Kidney epithelial cell (primary cell): Measurements from ENCODE around the gene CUEDC2. TPM values are rescaled to one million over a fixed set of nuclear protein-coding genes. Genes with fewer than 3 reads are reported as not detected.

Experiments used
- DNase-seq: peaks from one replicate; pipeline ENCODE4 v3.0.0-alpha.2; 2010; ENCODE audit warnings: low read depth
- H3K27me3 ChIP-seq: 2 replicates; pipeline ENCODE4 v1.6.0; 2011; ENCODE audit warnings: low read length; ENCODE audit not compliant: control insufficient read depth, insufficient read depth
- H3K36me3 ChIP-seq: 2 replicates; pipeline ENCODE4 v1.5.1; 2011; ENCODE audit warnings: low read length; ENCODE audit not compliant: control insufficient read depth, insufficient read depth
- H3K4me3 ChIP-seq: 2 replicates; pipeline ENCODE4 v1.5.1; 2011; ENCODE audit warnings: low read depth, mild to moderate bottlenecking, control low read depth, low read length
- total RNA-seq: library from RNA; depleted of rRNA; stranded (reverse); fragments of >200 nt; gene quantifications from 2 replicates; pipeline ENCODE4 v1.2.3, GENCODE V29; 2015
- TF ChIP-seq, protein P1 (sequence below): IDR thresholded peaks from 2 replicates; pipeline ENCODE4 v1.5.1; 2011; ENCODE audit warnings: mild to moderate bottlenecking, moderate library complexity, low read length, control low read depth, inconsistent platforms; ENCODE audit not compliant: insufficient read depth, poor library complexity, severe bottlenecking

CUEDC2 gene
- total RNA-seq, 1 donor from 2014 or later = 93.9 TPM

DNA sequence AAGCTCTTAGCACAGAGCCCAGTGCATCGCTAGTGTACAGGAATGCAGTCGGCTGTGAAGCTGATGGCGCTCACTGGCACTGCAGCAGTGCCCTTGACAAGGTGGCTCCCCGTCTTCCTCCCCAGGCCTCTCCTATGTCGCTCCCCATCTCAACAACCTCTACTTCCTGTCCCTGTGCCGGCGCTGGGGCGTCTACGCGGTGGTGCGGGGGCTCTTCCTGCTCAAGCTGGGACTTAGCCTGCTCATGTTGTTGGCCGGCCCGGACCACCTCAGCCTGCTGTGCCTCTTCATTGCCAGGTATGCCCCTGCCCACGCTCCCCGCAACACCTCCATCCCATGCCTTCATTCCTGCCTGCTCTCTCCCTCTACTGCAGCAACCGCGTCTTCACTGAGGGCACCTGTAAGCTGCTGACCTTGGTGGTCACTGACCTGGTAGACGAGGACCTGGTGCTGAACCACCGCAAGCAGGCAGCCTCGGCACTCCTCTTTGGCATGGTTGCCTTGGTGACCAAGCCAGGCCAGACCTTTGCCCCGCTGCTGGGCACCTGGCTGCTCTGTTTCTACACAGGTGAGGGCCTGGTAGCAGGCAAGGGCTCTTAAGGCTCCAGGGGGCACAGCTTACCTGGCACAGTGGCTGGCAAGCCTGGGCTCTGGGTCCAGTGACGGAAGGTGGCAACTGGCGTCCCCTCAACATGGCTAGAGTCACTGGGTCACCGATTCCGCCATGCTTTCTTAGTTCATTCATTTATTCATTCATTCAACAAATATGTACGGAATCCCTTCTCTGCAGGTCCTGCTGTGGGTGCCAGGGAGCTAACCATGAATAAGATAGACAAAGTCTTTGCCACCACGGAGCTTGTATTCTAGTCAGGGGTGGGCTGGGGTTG is 41.3 kb upstream of the CUEDC2 start:
- TF ChIP-seq, protein P1, sequence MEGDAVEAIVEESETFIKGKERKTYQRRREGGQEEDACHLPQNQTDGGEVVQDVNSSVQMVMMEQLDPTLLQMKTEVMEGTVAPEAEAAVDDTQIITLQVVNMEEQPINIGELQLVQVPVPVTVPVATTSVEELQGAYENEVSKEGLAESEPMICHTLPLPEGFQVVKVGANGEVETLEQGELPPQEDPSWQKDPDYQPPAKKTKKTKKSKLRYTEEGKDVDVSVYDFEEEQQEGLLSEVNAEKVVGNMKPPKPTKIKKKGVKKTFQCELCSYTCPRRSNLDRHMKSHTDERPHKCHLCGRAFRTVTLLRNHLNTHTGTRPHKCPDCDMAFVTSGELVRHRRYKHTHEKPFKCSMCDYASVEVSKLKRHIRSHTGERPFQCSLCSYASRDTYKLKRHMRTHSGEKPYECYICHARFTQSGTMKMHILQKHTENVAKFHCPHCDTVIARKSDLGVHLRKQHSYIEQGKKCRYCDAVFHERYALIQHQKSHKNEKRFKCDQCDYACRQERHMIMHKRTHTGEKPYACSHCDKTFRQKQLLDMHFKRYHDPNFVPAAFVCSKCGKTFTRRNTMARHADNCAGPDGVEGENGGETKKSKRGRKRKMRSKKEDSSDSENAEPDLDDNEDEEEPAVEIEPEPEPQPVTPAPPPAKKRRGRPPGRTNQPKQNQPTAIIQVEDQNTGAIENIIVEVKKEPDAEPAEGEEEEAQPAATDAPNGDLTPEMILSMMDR = no peak
- Histone ChIP-seq H3K27me3 (no peaks in the 10 kb centered on the region), H3K4me3 (no peak overlapping the region), H3K36me3 (no peaks in the 10 kb centered on the region)
- DNase-seq = no peak

DNA sequence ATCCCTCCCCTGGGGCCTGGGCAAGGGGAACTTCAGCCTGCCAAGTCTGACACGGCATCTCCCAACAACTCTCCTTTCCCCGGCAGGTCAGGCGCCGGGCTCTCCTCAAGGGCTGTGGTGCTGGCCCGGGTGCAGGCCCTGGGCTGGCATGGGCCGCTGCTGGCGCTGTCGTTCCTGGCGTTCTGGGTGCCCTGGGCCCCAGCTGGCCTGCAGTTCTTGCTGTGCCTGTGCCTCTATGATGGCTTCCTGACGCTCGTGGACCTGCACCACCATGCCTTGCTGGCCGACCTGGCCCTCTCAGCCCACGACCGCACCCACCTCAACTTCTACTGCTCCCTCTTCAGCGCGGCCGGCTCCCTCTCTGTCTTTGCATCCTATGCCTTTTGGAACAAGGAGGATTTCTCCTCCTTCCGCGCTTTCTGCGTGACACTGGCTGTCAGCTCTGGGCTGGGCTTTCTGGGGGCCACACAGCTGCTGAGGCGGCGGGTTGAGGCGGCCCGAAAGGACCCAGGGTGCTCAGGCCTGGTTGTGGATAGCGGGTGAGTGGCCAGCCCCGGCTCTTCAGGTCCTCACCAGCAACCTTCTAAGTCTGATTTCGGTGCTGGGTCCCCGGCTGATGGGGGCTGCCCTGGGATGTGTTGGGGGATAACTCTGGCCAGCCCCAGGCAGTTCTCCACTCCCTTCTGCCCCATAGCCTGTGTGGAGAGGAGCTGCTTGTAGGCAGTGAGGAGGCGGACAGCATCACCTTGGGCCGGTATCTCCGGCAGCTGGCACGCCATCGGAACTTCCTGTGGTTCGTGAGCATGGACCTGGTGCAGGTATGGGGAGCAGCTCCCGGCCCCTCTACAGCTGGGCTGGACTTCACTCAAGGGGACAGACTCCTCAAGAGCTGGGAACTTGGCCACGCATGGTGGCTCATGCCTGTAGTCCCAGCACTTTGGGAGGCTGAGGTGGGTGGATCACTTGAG is 38.5 kb upstream of the CUEDC2 start:
- Histone ChIP-seq H3K27me3 (no peaks in the 10 kb centered on the region), H3K4me3 (no peak overlapping the region), H3K36me3 (no peaks in the 10 kb centered on the region)
- TF ChIP-seq, protein P1 = no peak
- DNase-seq = no peak

DNA sequence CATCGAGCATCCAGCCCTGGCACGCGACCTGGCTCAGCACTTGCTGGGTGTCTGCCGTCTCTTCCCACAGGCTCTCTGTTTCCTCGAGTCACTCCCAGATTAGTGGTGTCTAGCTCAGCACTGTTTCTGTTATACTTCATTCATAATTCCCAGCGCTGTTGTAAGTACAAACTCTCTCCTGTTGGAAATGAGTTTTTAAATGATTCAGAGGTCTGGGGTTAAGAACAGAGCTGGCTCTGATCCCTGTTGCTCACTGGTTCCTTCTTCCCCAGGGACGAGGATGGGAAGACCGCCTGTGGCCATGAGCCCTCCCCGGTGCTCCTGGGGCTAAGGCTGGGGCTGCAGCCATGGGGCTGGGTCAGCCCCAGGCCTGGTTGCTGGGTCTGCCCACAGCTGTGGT is 36.3 kb upstream of the CUEDC2 start:
- Histone ChIP-seq H3K27me3 (no peaks in the 10 kb centered on the region), H3K36me3 (no peaks in the 10 kb centered on the region), H3K4me3 (no peak overlapping the region)
- TF ChIP-seq, protein P1 = no peak
- no peak for DNase-seq

GRCh38 chr10:102467971-102468438 is 35.6 kb upstream of the CUEDC2 start:
- H3K27me3 ChIP-seq = no peaks in the 10 kb centered on the region

GRCh38 chr10:102467318-102467717 is 34.9 kb upstream of the CUEDC2 start:
- Histone ChIP-seq H3K4me3 (no peak overlapping the region), H3K36me3 (no peaks in the 10 kb centered on the region), H3K27me3 (no peaks in the 10 kb centered on the region)
- no peak for DNase-seq
- TF ChIP-seq, protein P1 = no peak

More at GRCh38 chr10:102467971-102468438, 35.6 kb upstream of the CUEDC2 start:
- TF ChIP-seq, protein P1 = no peak
- no peak for DNase-seq
- no peak overlapping the region for H3K4me3 ChIP-seq
- H3K36me3 ChIP-seq = no peaks in the 10 kb centered on the region
